ENCODE measurements around the gene CYB5A. TPM values are rescaled to one million over a fixed set of nuclear protein-coding genes. Genes with fewer than 3 reads are reported as not detected.

Gene CYB5A
- total and polyA plus RNA-seq, 2 of the 8 experiments (the other 6 are each of a cell fraction or from before 2014, with no cell fraction given) = 154 to 195 TPM

GRCh38 chr18:74278983-74279382 lies 12.8 kb downstream of the CYB5A start:
- Histone ChIP-seq H3K23ac (ENCODE audit: insufficient read length) (no peak overlapping the region), H3K4me3 (ENCODE audit: extremely low read depth in 1 of 4, insufficient read depth in 2 of 4, low read depth in 3 of 4, low read length in 4 of 4) (no peak overlapping the region), H3K4me1 (replicated peaks in 1 of 4; ENCODE audit: control insufficient read depth in 3 of 4, insufficient read depth in 4 of 4, low read length in 3 of 4) (peaks cover 18 to 32% (median 31%) of the 10 kb centered on the region in 4 experiments), H3K4me2 (ENCODE audit: insufficient read depth in 1 of 2, low read depth in 2 of 2, low read length in 2 of 2) (no peak overlapping the region), H2BK5ac (ENCODE audit: low read depth, low read length) (peak overlapping the region; percentile 28; the same call in 1 of the 2 replicates), H3K79me2 (ENCODE audit: control insufficient read depth in 1 of 2, insufficient read depth in 2 of 2, low read length in 2 of 2) (peaks cover 0 to 83% of the 10 kb centered on the region in 2 experiments; a peak in 3 of 4 replicates), H2AK5ac (ENCODE audit: low read depth, low read length) (0 out of 2 replicates have a peak overlapping the region, but pooled peaks have one; percentile 43), H4K91ac (replicated peaks; ENCODE audit: insufficient read length, low read length) (no peak overlapping the region), H3K18ac (ENCODE audit: extremely low read depth, low read length) (no peak overlapping the region), H2BK12ac (ENCODE audit: low read depth, low read length) (peak overlapping the region; percentile 71; the same call in 1 of the 2 replicates), H4K5ac (ENCODE audit: insufficient read length, low read depth, low read length) (no peak overlapping the region), H2BK20ac (ENCODE audit: low read length) (0 out of 2 replicates have a peak overlapping the region, but pooled peaks have one; percentile 64), H3K4ac (replicated peaks; ENCODE audit: insufficient read length, low read depth, low read length) (no peak overlapping the region), H3K27ac (ENCODE audit: low read depth, low read length) (no peak overlapping the region), H4K8ac (ENCODE audit: extremely low read depth, insufficient read depth, low read length) (no peak overlapping the region), H3K56ac (replicated peaks; ENCODE audit: insufficient read length, low read depth, low read length) (no peak overlapping the region), H3K36me3 (ENCODE audit: control insufficient read depth in 2 of 4, insufficient read depth in 4 of 4, low read length in 3 of 4) (no peaks in the 10 kb centered on the region), H2BK15ac (ENCODE audit: low read length) (peak overlapping the region; percentile 94), H4K20me1 (replicated peaks in 1 of 2; ENCODE audit: control insufficient read depth in 1 of 2, insufficient read depth in 2 of 2, low read length in 2 of 2) (no peaks in the 10 kb centered on the region), H3K14ac (ENCODE audit: insufficient read length) (no peak overlapping the region), H3K9ac (replicated peaks in 1 of 4; ENCODE audit: extremely low read depth in 1 of 4, low read depth in 3 of 4, low read length in 3 of 4) (no peak overlapping the region), H3K79me1 (ENCODE audit: low read depth, low read length) (peaks cover 15% of the 10 kb centered on the region), H3K9me3 (ENCODE audit: insufficient read depth in 2 of 2, low read depth in 1 of 2, low read length in 1 of 2) (no peaks in the 10 kb centered on the region), H3K27me3 (replicated peaks in 1 of 4; ENCODE audit: control insufficient read depth in 3 of 4, extremely low read depth in 1 of 4, insufficient read depth in 3 of 4, low read length in 3 of 4) (no peaks in the 10 kb centered on the region), H2AFZ (ENCODE audit: low read length) (no peak overlapping the region), H3K23me2 (ENCODE audit: low read depth, low read length) (peaks cover 6% of the 10 kb centered on the region; the same call in 1 of the 2 replicates), H2BK120ac (replicated peaks; ENCODE audit: low read depth, low read length) (no peak overlapping the region)
- FAIRE-seq = no peak
- ChIA-PET CTCF (ENCODE audit: partially characterized antibody) (interaction anchor here (0.8 to 1.3 kb wide), 2 partner anchors 39 to 59 kb away, joined by 3 read pairs; no protein-coding TSS in a partner anchor), POLR2A (ENCODE audit: partially characterized antibody) (no interaction called here)
- no peak for DNase-seq (ENCODE audit: low read depth in 1 of 2, low spot score in 2 of 2)
- 91% methylated on average over 7 of the region's 7 CpGs; no CpG with 5 or more reads in 1 of the 2 experiments for WGBS, 2 experiments (ENCODE audit: extremely low coverage in 1 of 2, insufficient coverage in 1 of 2, insufficient read length in 1 of 2, insufficient replicate concordance in 2 of 2, low coverage in 1 of 2, low lambda C conversion rate in 2 of 2, missing lambda C conversion rate in 1 of 2)
- TF ChIP-seq TBP (IDR thresholded peaks at IDR 0.05; ENCODE audit: low read depth, low read length) (no peak), SP1 (IDR thresholded peaks at IDR 0.05; ENCODE audit: low read depth, low read length) (no peak)

All from H1 (cell line).